GM12878 (cell line): ENCODE measurements around the gene RNF34.

Experiments used
- CEBPZ ChIP-seq: fragments of 150-350 bp; IDR thresholded peaks from 2 replicates; pipeline ENCODE4 v1.6.1; 2016; ENCODE audit warnings: low read depth, low read length
- JUND ChIP-seq: IDR thresholded peaks from 2 replicates; pipeline ENCODE4 v1.6.1; 2012; ENCODE audit warnings: low read depth, mild to moderate bottlenecking, low read length, improper control_type of control experiment, moderate library complexity
- YBX1 ChIP-seq: fragments of 450-650 bp; IDR thresholded peaks from 2 replicates; pipeline ENCODE4 v1.6.1; 2016; ENCODE audit warnings: antibody characterized with exemption
- ZNF687 ChIP-seq: fragments of 450-650 bp; IDR thresholded peaks from 2 replicates; pipeline ENCODE4 v1.6.1; 2017; ENCODE audit warnings: mild to moderate bottlenecking, moderate library complexity

GRCh38 chr12:121454921-121455320 lies 55.0 kb downstream of the RNF34 start:
- no peak for TF ChIP-seq YBX1
- no peak for TF ChIP-seq CEBPZ
- TF ChIP-seq ZNF687 = no peak
- no peak for TF ChIP-seq JUND
